Measurements from ENCODE around the gene PRSS36.
"Not testable (repeated sequence)": the region's sequence is repeated elsewhere in the genome, so short reads cannot be mapped to it uniquely, and the experiment has no call there.

GRCh38 chr16:31141071-31141469 is 8.8 kb downstream of the PRSS36 start:
- not testable (repeated sequence) for TF ChIP-seq CTCF (IDR thresholded peaks at IDR 0.05; ENCODE audit: low read depth, low read length, poor library complexity, severe bottlenecking); EZH2phosphoT487 (IDR thresholded peaks at IDR 0.05; ENCODE audit: borderline replicate concordance, low read length)
